Putamen (tissue), 1 donor: Measurements from ENCODE around the gene CBLB.
"Not testable (repeated sequence)": the region's sequence is repeated elsewhere in the genome, so short reads cannot be mapped to it uniquely, and the experiment has no call there.

Source experiments
- DNase-seq: peaks from one replicate; pipeline ENCODE4 v3.0.0-alpha.2; 2016; ENCODE audit warnings: low spot score

The CBLB gene

GRCh38 chr3:105752791-105753415 is 115.9 kb downstream of the CBLB start:
- DNase-seq, result no peak

GRCh38 chr3:105747696-105748095 is 121.1 kb downstream of the CBLB start:
- DNase-seq, result no peak

- DNase-seq, result peak; percentile 41
These were observed 121.7 kb downstream of the CBLB start for GRCh38 chr3:105747060-105747541.

GRCh38 chr3:105746231-105746996 is 122.4 kb downstream of the CBLB start:
- DNase-seq, result no peak

DNA sequence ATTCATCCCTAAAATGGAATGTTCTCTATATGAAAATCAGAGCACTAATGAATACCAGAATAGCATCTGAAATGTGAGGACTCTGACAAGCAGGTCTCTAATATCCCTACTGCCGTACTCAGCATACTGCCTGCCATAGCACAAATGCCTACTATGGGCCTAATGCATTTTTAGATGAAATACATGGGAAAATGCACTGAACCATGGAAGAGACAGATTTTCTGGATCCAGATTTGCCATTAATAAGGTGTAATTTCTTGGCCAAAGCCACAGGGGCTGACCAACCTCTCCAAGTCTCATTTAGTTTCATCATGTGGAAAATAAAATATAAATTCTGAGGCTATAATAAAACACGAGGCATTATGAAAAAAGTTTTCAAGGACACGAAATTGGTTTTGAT is 123.8 kb downstream of the CBLB start:
- no peak for DNase-seq

DNA sequence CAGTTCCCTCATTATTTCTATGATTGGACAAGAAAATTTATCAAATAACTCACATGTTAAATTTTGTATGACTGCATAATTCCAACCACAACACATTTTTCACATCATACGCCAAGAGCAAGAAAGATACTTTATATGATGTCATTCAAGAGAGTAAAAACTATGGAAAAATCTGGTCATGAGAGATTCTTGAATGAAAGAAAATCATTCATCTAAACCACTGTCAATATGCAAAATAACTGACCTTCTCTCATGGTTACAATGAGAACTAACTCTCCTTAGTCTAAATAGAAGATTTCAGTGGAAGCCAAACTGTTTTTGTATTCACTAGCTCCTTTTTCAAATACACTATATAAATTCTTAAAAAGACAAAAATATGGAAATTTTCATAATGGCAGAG is 124.6 kb downstream of the CBLB start:
- DNase-seq, result no peak

GRCh38 chr3:105733356-105733755 is 135.5 kb downstream of the CBLB start:
- DNase-seq, result no peak

DNA sequence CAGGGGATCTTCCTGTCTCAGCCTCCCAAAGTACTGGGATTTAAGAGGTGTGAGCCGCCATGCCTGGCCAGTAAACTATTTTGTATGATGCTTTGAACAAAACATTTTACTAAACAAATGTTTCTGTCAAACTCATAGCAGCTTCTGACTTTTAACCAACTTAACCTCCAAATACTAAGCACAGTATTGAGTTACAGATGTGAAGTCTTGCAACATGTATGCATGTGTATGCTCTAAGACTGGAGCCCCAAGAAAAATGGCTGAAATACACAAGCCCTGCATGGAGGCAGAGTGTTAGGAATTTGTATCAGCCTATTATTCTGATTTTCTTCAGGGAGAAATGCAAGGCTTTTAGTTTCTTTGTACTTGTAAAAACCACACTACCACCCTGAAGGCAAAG is 137.1 kb downstream of the CBLB start:
- no peak for DNase-seq

GRCh38 chr3:105730801-105731354 is 137.9 kb downstream of the CBLB start:
- no peak for DNase-seq

GRCh38 chr3:105729667-105730066 is 139.1 kb downstream of the CBLB start:
- DNase-seq, result no peak

DNA sequence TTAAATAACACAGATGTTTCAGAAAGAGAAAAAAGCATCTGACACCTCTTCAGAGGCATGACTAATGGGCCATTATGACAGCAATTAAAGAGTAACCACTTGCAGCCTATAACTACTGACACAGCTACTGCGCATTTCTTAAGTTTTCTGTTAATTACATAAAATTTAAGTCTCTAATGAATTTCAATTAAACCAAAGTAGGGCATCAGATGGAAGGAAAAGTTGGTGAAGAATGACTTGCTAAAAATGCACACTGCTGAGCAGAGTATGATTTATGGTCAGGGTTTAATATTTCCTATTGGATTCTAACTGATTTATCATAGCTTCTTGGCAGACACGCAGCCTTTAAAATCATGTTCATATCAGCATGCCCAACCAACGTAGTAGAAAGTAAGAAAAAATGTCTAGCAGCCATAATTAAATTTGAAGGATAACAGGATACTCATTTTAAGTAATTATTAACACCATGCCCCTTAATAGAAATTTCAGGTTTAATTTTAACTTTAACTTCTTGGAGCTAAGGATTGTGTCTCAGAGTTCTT is 140.0 kb downstream of the CBLB start:
- no peak for DNase-seq

DNA sequence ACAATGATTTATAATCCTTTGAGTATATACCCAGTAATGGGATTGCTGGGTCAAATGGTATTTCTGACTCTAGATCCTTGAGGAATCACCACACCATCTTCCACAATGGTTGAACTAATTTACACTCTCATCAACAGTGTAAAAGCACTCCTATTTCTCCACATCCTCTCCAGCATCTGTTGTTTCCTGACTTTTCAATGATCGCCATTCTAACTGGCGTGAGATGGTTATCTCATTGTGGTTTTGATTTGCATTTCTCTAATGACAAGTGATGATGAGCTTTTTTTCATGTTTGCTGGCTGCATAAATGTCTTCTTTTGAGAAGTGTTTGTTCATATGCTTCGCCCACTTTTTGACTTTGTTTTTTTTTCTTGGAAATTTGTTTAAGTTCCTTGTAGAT is 141.8 kb downstream of the CBLB start:
- not testable (repeated sequence) for DNase-seq

- no peak for DNase-seq
These were observed 145.8 kb downstream of the CBLB start for GRCh38 chr3:105722943-105723556.

DNA sequence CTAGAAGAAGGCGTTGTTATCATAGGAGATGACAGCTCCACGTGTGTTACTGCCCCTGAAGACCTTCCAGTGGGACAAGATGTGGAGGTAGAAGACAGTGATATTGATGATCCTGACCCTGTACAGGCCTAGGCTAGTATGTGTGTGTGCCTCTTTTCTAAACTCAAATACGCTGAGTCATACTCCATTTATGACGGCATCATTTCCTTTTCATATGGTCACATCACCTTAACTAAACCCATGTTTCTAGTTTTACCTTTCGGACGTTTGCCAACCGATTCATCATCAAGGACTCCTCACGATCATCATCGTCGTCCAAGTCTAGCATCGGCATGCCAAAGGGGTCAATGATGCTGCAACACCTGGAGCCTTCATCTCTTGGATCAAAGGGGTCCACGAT is 149.0 kb downstream of the CBLB start:
- no peak for DNase-seq

- no peak for DNase-seq
These were observed 153.4 kb downstream of the CBLB start for GRCh38 chr3:105715372-105715771.

- no peak for DNase-seq
These were observed 154.4 kb downstream of the CBLB start for GRCh38 chr3:105714453-105714852.

DNA sequence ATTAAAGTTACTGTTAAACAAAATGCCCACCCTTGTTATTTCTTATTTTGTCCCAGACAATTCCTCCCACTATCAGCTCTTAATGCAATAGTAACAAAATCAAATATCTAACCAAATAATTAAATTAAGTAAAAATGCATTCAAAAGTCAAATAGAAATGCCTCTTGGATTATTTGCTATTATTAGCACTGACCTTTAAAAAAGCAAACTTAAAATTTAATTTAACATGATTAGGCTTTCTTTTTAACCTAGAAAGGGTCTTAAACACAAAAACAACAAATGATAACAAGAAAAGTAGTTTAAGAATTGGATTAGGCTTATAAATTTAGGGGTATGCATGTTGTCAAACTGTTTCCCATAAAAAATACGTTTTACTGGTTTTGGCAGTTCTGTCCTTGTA is 159.8 kb downstream of the CBLB start:
- no peak for DNase-seq

GRCh38 chr3:105707009-105707408 is 161.8 kb downstream of the CBLB start:
- DNase-seq, result no peak

- DNase-seq, result no peak
These were observed 163.9 kb downstream of the CBLB start for GRCh38 chr3:105704726-105705410.

DNA sequence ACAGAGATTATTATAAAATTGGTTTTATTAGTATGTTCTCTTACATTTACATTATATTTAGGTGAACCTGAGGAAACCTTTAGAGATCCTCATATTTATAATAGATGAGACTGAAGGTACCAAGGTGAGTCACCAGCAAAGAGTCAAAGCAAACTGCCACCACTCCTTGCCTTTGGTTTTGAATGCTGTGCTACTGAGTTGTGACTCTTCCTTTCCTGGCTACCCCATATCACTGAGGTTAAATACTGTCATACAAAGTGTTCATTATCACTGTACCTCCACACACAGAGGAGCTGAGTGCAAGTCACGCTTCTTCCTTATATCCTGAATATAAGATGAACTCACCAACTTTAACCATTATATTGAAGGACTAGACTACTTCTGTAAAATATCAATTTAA is 168.2 kb downstream of the CBLB start:
- no peak for DNase-seq

DNA sequence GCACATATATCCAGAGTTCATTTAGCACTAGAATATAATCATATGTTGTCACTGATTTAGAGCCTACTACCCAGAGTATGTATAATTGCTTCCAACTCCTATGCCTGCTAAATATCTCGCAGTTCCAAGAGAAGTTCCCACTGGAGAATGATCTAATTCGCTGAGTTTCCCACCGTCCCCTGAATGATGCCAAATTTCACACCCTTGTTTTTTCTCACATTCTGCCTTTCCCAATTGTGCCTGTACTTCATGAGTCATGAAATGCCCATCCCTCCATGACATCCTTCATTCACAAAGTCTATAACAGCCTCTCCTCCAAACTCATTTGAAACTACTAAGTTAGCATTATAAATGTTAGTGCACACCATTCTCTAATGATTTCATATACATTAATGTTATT is 177.2 kb downstream of the CBLB start:
- DNase-seq, result no peak

- DNase-seq, result no peak
These were observed 177.8 kb downstream of the CBLB start for GRCh38 chr3:105691053-105691452.
